ENCODE results near the gene NEXMIF.
"Not testable (repeated sequence)": the region's sequence is repeated elsewhere in the genome, so short reads cannot be mapped to it uniquely, and the experiment has no call there.

The NEXMIF gene

DNA sequence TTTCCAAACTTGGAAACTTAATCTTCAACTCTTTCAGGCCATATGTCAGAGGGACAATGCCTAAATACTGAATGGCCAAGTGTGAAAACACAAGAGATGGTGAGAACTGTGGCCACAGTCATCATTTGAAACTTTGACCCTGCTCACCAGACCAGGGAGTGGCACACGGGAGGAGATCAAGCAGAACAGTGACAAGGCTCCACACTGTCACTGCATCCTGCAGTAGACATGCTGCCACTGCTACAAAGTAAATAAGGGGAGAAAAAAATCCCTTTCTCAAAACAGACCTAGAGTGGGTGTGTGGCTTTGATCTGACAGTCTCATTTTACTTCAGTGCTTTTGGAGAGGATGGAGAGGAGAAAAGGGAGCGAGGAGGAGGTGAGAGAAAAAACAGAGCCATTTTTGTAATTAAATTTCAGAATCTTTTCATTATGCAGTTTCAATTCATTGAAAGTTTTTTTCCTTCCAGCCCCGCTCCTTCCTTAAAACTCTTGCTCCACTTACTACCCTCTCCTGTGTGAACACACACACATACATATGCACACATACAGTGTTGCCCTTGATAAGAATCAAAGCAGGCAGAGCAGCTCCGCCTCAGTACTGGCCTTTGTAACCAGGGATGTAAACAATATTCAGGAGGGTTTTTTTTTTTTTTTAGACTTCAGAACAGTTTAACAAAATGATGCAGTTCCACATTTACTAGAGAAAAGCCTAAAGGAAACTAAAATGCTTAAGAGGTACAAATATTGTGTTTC, 34.4 kb downstream of the NEXMIF start:
- no peak overlapping the region for H3K9ac ChIP-seq (ENCODE audit: low read length)
- no peaks in the 10 kb centered on the region for H3K4me1 ChIP-seq (ENCODE audit: control insufficient read depth, insufficient read depth, low read length)
- no peaks in the 10 kb centered on the region for H3K27me3 ChIP-seq (ENCODE audit: control insufficient read depth, insufficient read depth, low read length)
- H3K4me3 ChIP-seq (ENCODE audit: low read length): no peak overlapping the region
- no peaks in the 10 kb centered on the region for H3K36me3 ChIP-seq (ENCODE audit: control insufficient read depth, insufficient read depth, low read length)
- H3K9me3 ChIP-seq (ENCODE audit: control insufficient read depth, low read length): no peaks in the 10 kb centered on the region

DNA sequence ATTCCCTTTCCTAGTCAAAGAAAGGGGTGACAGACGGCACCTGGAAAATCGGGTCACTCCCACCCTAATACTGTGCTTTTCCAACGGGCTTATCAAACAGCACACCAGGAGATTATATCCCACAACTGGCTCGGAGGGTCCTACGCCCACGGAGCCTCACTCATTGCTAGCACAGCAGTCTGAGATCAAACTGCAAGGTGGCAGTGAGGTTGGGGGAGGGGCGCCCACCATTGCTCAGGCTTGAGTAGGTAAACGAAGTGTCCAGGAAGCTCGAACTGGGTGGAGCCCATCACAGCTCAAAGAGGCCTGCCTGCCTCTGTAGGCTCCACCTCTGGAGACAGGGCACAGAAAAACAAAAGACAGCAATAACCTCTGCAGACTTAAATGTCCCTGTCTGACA, 42.9 kb downstream of the NEXMIF start:
- not testable (repeated sequence) for H3K36me3 ChIP-seq (ENCODE audit: control insufficient read depth, insufficient read depth, low read length); H3K4me1 ChIP-seq (ENCODE audit: control insufficient read depth, insufficient read depth, low read length); H3K9me3 ChIP-seq (ENCODE audit: control insufficient read depth, low read length); H3K9ac ChIP-seq (ENCODE audit: low read length); H3K4me3 ChIP-seq (ENCODE audit: low read length); H3K27me3 ChIP-seq (ENCODE audit: control insufficient read depth, insufficient read depth, low read length)

DNA sequence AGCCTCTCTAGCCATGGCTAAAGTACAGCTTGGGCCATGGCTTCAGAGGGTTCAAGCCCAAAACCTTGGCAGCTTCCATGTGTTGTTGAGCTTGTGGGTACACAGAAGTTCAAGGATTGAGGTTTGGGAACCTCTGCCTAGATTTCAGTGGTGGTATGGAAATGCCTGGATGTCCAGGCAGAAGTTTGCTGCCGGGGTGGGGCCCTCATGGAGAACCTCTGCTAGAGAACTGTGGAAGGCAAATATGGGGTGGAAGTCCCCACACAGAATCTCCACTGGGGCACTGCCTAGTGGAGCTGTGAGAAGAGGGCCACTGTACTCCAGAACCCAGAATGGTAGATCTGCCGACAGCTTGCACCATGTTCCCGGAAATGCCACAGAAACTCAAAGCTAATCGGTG, 59.5 kb downstream of the NEXMIF start:
- Histone ChIP-seq H3K9ac (ENCODE audit: low read length) (no peak overlapping the region), H3K9me3 (ENCODE audit: control insufficient read depth, low read length) (no peaks in the 10 kb centered on the region), H3K4me1 (ENCODE audit: control insufficient read depth, insufficient read depth, low read length) (no peaks in the 10 kb centered on the region), H3K4me3 (ENCODE audit: low read length) (no peak overlapping the region), H3K27me3 (ENCODE audit: control insufficient read depth, insufficient read depth, low read length) (no peaks in the 10 kb centered on the region), H3K36me3 (ENCODE audit: control insufficient read depth, insufficient read depth, low read length) (no peaks in the 10 kb centered on the region)

DNA sequence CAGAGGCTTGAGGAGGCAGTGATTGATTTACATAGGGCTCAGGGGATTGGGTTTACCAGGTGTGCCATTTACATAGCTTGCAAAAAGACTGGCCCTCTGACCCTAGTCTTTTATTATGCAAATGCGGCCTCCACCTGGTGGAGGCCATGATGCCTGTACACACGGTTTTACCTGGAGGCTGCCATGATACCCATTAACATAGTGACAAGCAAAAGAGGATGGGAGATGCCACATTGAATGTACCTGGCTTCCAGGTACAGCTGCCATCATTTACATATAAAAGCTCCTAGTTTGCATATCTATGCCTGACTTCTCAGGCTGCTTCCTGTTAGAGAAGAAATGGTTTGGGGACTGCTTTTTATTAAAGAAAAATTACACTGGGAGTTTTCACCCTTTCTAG, 72.0 kb downstream of the NEXMIF start:
- Histone ChIP-seq H3K27me3 (ENCODE audit: control insufficient read depth, insufficient read depth, low read length) (no peaks in the 10 kb centered on the region), H3K9ac (ENCODE audit: low read length) (no peak overlapping the region), H3K36me3 (ENCODE audit: control insufficient read depth, insufficient read depth, low read length) (no peaks in the 10 kb centered on the region), H3K4me3 (ENCODE audit: low read length) (no peak overlapping the region), H3K9me3 (ENCODE audit: control insufficient read depth, low read length) (no peaks in the 10 kb centered on the region), H3K4me1 (ENCODE audit: control insufficient read depth, insufficient read depth, low read length) (no peaks in the 10 kb centered on the region)

DNA sequence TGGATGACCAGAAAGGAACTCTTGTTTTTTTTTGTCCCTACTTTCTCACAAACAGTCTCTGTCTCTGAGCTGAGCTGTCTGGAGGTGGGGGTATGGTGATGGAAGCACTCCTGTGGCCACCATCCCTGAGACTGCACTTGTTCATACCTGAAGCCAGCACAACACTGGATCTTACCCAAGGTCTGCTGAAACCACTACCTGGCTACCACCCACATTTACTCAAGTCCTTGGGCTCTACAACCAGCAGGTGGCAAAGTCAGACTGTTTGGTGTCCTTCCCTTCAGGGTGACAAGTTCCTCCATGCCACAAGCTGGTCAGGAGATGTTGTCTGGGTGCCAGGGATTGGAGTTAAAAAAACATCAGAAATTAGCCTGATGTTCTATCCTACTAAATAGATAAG, 89.7 kb downstream of the NEXMIF start:
- no peak overlapping the region for H3K9ac ChIP-seq (ENCODE audit: low read length)
- H3K4me3 ChIP-seq (ENCODE audit: low read length): no peak overlapping the region
- H3K27me3 ChIP-seq (ENCODE audit: control insufficient read depth, insufficient read depth, low read length): no peaks in the 10 kb centered on the region
- no peaks in the 10 kb centered on the region for H3K4me1 ChIP-seq (ENCODE audit: control insufficient read depth, insufficient read depth, low read length)
- H3K9me3 ChIP-seq (ENCODE audit: control insufficient read depth, low read length): no peaks in the 10 kb centered on the region
- H3K36me3 ChIP-seq (ENCODE audit: control insufficient read depth, insufficient read depth, low read length): no peaks in the 10 kb centered on the region

DNA sequence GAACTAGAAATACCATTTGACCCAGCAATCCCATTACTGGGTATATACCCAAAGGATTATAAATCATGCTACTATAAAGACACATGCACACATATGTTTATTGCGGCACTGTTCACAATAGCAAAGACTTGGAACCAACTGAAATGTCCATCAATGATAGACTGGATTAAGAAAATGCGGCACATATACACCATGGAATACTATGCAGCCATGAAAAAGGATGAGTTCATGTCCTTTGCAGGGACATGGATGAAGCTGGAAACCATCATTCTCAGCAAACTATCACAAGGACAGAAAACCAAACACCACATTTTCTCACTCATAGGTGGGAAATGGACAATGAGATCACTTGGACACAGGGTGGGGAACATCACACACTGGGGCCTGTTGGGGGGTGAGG, 105.5 kb downstream of the NEXMIF start:
- H3K9me3 ChIP-seq (ENCODE audit: control insufficient read depth, low read length); H3K9ac ChIP-seq (ENCODE audit: low read length); H3K36me3 ChIP-seq (ENCODE audit: control insufficient read depth, insufficient read depth, low read length); H3K4me3 ChIP-seq (ENCODE audit: low read length); H3K27me3 ChIP-seq (ENCODE audit: control insufficient read depth, insufficient read depth, low read length); H3K4me1 ChIP-seq (ENCODE audit: control insufficient read depth, insufficient read depth, low read length): not testable (repeated sequence)

DNA sequence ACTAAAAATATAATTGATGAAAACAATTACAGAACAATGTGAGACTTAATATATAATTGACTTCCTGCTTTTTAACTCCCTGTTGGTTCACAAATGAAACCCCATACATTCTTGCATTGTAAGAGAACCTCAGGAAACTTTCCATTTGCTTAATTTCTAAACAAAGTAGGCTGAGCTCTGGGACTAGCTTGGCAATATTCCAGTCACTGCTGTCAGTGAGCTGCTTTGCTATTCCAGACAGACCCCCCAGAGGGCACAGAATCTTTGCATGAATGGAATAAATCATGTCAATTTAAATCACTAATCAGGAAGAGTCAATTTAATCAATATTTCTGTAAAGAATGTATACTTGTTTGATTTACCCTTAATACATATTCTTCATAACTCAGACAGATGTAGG, 110.6 kb downstream of the NEXMIF start:
- H3K9ac ChIP-seq (ENCODE audit: low read length): no peak overlapping the region
- H3K4me3 ChIP-seq (ENCODE audit: low read length): no peak overlapping the region
- H3K27me3 ChIP-seq (ENCODE audit: control insufficient read depth, insufficient read depth, low read length): no peaks in the 10 kb centered on the region
- no peaks in the 10 kb centered on the region for H3K36me3 ChIP-seq (ENCODE audit: control insufficient read depth, insufficient read depth, low read length)
- H3K9me3 ChIP-seq (ENCODE audit: control insufficient read depth, low read length): no peaks in the 10 kb centered on the region
- H3K4me1 ChIP-seq (ENCODE audit: control insufficient read depth, insufficient read depth, low read length): no peaks in the 10 kb centered on the region

DNA sequence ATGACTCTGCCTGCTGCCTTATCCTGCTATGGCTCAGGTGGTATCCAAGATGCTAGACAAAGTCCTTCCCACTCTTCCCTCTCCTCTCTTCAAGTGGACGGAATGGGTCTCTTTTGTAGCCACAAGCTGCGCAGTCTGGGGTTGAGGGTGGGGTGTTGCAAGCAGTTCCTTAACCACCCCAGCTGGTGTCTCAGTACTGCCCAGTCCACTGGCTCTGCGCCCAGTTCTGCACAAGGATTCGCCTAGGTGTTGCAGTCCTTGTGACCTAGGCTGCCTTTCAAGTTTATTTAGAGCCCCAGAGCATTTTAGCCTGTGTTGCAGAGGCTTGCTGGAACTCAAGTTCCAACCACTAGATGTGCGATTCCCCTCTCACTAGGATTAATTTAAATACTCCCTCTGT, 120.7 kb downstream of the NEXMIF start:
- no peaks in the 10 kb centered on the region for H3K9me3 ChIP-seq (ENCODE audit: control insufficient read depth, low read length)
- no peaks in the 10 kb centered on the region for H3K27me3 ChIP-seq (ENCODE audit: control insufficient read depth, insufficient read depth, low read length)
- H3K36me3 ChIP-seq (ENCODE audit: control insufficient read depth, insufficient read depth, low read length): no peaks in the 10 kb centered on the region
- H3K4me1 ChIP-seq (ENCODE audit: control insufficient read depth, insufficient read depth, low read length): no peaks in the 10 kb centered on the region
- H3K4me3 ChIP-seq (ENCODE audit: low read length): no peak overlapping the region
- no peak overlapping the region for H3K9ac ChIP-seq (ENCODE audit: low read length)

DNA sequence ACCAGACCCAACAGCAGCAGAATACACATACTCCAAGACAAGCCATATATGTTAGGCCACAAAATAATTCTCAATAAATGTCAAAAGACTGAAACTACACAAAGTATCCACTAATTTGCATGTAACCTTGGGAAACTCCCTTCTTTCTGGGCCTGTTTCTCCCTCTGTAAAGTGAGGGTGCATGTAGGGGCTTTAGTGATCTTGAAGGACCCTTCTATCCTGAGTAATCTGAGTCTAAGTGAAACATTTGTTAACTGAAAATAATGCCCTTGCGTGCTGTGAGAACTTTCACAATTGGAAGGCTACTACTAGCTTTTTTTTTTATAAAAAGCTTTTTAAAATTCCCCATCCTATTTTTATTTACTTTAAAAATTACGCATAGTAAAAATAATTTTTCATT, 125.2 kb downstream of the NEXMIF start:
- no peak overlapping the region for H3K9ac ChIP-seq (ENCODE audit: low read length)
- no peak overlapping the region for H3K4me3 ChIP-seq (ENCODE audit: low read length)
- H3K9me3 ChIP-seq (ENCODE audit: control insufficient read depth, low read length): no peaks in the 10 kb centered on the region
- no peaks in the 10 kb centered on the region for H3K27me3 ChIP-seq (ENCODE audit: control insufficient read depth, insufficient read depth, low read length)
- no peaks in the 10 kb centered on the region for H3K36me3 ChIP-seq (ENCODE audit: control insufficient read depth, insufficient read depth, low read length)
- H3K4me1 ChIP-seq (ENCODE audit: control insufficient read depth, insufficient read depth, low read length): no peaks in the 10 kb centered on the region

DNA sequence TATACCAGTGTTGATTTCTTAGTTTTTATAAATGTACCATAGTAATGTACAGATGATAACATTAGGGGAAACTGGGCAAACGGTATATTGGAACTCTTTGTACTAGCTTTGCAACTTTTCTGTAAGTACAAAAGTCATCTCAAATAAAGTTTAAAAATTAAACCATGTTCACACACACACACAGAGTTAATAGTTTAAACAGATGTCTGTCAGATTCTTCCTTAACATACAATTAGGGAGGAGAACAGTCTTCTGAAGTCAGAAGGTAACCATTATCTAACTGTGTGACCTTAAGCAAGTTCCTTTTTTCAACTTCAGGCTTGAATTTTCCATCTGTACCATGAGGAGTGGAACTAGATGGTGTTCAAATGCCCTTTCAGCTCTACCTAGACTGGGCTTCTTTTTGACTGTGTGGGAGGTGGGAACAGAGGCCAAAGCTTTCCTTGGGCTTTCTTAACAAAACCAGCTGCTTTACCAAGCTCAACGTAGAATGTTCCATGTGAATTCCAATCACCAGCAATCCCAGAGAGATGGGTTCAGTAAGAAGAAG, 127.8 kb downstream of the NEXMIF start:
- Histone ChIP-seq H3K9me3 (ENCODE audit: control insufficient read depth, low read length) (no peaks in the 10 kb centered on the region), H3K4me1 (ENCODE audit: control insufficient read depth, insufficient read depth, low read length) (no peaks in the 10 kb centered on the region), H3K4me3 (ENCODE audit: low read length) (no peak overlapping the region), H3K27me3 (ENCODE audit: control insufficient read depth, insufficient read depth, low read length) (no peaks in the 10 kb centered on the region), H3K36me3 (ENCODE audit: control insufficient read depth, insufficient read depth, low read length) (no peaks in the 10 kb centered on the region), H3K9ac (ENCODE audit: low read length) (no peak overlapping the region)

DNA sequence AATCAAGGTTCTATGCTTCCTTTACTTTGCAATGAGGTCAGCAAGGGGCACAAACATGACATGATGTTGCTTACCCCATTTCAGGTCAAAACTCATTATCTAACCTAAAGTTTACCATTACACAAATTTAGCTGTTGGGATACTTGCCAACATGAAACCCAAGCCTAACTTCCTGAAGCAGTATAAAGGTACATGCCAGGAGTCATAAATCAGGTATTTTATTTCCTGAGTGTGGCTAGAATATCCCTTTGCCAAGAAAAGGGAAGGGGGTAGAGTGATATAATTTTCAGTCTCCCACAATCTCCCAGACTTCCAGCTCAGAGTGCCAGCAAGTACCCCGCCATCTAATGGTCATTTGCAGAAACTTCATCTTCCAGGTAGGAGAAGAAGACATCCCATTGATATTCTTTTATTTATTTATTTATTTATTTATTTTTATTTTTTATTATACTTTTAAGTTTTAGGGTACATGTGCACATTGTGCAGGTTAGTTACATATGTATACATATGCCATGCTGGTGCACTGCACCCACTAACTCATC, 136.6 kb downstream of the NEXMIF start:
- Histone ChIP-seq H3K36me3 (ENCODE audit: control insufficient read depth, insufficient read depth, low read length) (no peaks in the 10 kb centered on the region), H3K4me3 (ENCODE audit: low read length) (no peak overlapping the region), H3K27me3 (ENCODE audit: control insufficient read depth, insufficient read depth, low read length) (no peaks in the 10 kb centered on the region), H3K4me1 (ENCODE audit: control insufficient read depth, insufficient read depth, low read length) (no peaks in the 10 kb centered on the region), H3K9me3 (ENCODE audit: control insufficient read depth, low read length) (no peaks in the 10 kb centered on the region), H3K9ac (ENCODE audit: low read length) (no peak overlapping the region)

DNA sequence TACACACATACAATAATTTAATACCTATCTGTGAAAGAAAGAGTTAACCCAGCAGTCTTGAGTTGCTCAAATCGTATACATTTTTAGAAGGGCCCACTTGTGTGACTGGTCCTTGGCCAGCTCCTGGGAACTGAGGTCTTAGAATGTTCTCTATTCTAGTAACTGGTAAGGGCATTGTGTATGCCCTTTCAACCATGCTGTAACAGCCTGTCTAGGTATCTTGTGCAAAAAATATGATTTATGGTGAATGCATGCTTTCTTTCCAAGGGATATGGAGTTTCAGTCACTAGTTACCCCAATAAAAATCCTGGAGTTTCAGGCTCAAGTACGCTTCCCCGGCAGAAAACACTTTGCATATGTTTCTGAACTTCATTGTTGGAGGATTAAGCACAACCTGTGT, 140.6 kb downstream of the NEXMIF start:
- Histone ChIP-seq H3K9ac (ENCODE audit: low read length) (no peak overlapping the region), H3K27me3 (ENCODE audit: control insufficient read depth, insufficient read depth, low read length) (no peaks in the 10 kb centered on the region), H3K9me3 (ENCODE audit: control insufficient read depth, low read length) (no peaks in the 10 kb centered on the region), H3K4me3 (ENCODE audit: low read length) (no peak overlapping the region), H3K36me3 (ENCODE audit: control insufficient read depth, insufficient read depth, low read length) (no peaks in the 10 kb centered on the region), H3K4me1 (ENCODE audit: control insufficient read depth, insufficient read depth, low read length) (no peaks in the 10 kb centered on the region)

Measured in mucosa of stomach (tissue), 1 donor.